ENCODE data around the gene HMBS.
A peak's percentile ranks its signal among the peaks of the same experiment; 100 is the strongest.

HMBS gene

DNA sequence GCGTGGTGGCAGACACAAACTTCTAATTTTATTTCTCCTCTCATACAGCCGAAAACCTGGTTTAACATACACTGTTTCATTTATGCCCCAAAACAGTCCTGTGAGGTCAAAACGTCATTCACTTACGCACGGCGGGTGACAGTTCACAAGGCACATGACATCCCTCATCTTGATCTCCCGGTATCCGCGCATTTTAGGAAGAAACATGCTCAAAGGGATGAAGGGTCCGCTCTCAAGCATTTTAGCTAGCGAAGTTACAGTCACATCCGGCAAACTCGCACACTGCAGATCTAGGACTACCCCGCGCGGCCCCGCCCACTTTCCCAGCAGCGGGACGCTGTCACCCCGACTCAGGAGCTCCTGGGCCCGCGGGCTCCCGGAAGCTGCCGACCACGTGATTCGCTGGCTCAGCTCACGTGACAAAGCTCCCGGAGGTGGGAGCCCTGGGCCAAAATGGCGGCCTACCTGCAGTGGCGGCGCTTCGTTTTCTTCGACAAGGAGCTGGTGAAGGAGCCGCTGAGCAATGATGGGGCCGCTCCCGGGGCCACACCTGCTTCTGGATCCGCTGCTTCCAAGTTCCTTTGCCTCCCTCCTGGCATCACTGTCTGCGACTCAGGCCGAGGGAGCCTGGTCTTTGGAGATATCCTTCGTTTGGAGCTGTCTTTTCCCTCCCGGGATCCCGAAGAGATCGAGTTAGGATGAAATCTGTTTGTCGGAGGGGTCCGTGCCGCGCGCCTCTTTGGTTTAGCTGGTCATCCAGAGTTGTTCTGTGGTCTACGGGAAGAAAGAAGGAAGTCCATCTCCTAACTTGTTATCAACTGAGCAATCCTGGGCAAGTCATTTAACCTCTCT lies 17.1 kb upstream of the HMBS start, which contains the start of gene VPS11:
Gene VPS11, plus strand, starts transcription at position 448 of the 852 bp plus-strand sequence. Its CDS starts 6 bp downstream, at position 454.
- peak; percentile 91 to 98 for DNase-seq (ENCODE audit: extremely low read depth in 1 of 2, low read depth in 1 of 2)

DNA sequence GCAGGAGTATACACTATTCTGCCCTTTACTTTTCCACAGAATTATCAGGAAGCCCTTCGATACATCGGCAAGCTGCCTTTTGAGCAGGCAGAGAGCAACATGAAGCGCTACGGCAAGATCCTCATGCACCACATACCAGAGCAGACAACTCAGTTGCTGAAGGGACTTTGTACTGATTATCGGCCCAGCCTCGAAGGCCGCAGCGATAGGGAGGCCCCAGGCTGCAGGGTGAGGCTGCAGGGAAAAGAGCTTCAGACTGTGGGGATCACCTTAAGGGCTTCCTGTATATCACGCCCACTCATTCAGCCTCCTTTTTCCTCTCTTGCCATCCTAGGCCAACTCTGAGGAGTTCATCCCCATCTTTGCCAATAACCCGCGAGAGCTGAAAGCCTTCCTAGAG lies 6.8 kb upstream of the HMBS start:
- DNase-seq (ENCODE audit: extremely low read depth in 1 of 2, low read depth in 1 of 2): no peak

DNA sequence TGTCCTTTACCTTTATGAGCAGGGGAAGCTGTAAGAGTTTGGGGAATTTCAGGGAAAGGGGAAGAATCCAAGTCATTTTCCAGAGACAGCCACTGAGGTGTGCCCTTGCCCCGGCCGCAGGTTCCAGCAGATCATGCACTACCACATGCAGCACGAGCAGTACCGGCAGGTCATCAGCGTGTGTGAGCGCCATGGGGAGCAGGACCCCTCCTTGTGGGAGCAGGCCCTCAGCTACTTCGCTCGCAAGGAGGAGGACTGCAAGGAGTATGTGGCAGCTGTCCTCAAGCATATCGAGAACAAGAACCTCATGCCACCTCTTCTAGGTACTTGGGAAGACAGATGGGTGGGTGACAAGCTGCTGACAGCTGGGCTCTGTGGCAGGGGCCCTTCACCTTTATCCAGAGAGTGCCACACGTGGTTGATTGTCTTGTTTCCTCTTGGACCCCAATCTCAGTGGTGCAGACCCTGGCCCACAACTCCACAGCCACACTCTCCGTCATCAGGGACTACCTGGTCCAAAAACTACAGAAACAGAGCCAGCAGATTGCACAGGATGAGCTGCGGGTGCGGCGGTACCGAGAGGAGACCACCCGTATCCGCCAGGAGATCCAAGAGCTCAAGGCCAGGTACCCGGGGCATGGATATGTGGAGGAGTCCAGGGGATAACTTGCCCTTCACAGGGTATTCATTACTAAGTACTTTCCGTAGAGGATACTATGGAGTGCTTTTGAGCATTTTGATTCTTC lies 5.8 kb upstream of the HMBS start:
- DNase-seq (ENCODE audit: extremely low read depth in 1 of 2, low read depth in 1 of 2): no peak

DNA sequence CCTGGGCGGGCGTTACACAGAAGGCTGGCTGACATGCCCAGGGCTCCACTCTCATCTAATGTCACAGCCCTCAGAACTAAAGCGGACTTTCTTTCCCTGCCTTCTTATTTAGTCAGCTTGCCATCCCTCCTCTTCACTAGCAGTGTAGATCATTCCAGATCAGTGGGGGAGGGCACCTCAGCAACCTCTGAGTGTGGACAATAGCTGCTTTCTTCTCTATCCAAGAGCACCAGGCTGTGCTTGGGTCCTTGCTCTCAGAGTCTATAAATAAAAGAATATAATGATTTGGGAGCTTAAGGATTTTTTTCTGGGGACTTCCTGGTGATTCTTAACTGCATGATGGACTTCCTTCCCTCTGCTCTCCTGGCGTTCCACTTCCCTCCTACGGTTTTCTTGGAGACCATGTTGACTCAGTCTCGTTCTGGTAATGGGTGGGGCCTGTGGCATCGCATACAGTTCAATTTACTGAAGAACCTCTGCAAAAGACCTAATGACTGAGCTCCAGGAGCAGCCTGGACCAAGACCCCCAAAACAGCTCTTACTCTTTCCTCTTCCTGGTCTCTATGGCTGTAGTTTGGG lies 2.9 kb upstream of the HMBS start:
- DNase-seq (ENCODE audit: extremely low read depth in 1 of 2, low read depth in 1 of 2): no peak

DNA sequence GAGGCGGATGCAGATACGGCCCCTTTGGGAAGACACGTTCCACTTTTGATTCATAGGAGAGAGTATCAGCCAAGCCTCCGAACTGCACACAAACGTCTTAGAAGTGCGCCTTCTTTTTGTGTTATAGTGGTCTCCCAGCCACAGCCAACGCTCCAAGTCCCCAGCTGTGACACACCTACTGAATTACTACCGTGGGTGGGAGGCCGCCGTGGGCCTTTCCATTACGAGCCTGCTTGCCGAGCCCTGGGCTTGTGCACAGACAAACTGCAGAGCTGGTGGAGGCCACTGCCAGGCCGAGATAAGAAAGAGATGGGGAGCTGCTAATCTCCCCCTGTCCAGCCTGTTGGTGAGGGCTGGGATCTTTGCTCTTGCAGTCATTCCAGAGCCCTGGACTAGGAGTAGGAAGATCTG lies 761 bp downstream of the HMBS start:
- DNase-seq (ENCODE audit: extremely low read depth in 1 of 2, low read depth in 1 of 2): peak in 1 of 2 donors; percentile 26

DNA sequence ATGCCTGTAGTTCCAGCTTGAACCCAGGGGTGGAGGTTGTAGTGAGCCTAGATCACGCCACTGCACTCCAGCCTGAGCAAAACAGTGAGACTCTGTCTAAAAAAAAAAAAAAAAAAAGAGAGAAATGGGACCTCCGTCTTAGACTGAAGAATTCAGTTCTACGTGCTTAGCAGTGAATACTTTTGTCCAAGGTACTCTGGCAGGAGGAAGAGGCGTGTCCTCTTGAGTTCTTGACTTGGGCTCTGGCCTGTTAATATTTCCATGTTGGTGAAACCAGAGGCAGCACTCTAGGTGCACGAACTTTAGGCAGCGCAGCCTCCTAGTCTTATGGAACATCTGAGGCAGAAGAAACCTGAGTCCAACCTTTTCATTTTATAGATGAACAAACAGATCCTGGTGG lies 2.4 kb downstream of the HMBS start:
- DNase-seq (ENCODE audit: extremely low read depth in 1 of 2, low read depth in 1 of 2): no peak

DNA sequence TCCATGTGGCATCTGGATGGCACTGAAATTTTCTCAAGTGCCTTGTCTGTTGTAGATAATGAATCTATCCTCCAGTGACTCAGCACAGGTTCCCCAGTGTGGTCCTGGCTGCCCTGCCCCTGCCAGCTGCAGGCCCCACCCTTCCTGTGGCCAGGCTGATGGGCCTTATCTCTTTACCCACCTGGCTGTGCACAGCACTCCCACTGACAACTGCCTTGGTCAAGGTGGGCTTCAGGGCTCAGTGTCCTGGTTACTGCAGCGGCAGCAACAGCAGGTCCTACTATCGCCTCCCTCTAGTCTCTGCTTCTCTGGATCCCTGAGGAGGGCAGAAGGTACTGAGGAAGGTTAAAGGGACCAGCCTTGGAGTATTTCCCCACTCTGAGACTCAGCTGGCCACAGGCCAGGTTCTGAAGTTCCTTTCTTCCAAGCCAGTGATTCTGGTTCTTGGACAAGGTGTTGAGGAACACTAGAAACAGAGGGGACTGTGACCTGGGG lies 3.1 kb downstream of the HMBS start:
- no peak for DNase-seq (ENCODE audit: extremely low read depth in 1 of 2, low read depth in 1 of 2)

DNA sequence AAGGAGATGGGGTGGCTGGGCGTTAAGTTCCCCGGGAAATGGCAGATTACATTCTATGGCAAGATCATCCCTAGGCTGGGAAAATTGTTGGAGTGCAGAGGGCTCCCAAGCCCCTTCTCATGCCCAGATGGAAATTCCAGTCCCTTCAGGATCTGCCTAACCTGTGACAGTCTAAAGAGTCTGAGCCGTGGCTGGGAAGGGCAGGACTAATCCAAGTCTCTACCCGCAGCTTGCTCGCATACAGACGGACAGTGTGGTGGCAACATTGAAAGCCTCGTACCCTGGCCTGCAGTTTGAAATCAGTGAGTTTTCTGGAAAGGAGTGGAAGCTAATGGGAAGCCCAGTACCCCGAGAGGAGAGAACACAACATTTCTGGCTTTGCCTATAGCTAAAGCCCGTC lies 3.7 kb downstream of the HMBS start:
- no peak for DNase-seq (ENCODE audit: extremely low read depth in 1 of 2, low read depth in 1 of 2)

DNA sequence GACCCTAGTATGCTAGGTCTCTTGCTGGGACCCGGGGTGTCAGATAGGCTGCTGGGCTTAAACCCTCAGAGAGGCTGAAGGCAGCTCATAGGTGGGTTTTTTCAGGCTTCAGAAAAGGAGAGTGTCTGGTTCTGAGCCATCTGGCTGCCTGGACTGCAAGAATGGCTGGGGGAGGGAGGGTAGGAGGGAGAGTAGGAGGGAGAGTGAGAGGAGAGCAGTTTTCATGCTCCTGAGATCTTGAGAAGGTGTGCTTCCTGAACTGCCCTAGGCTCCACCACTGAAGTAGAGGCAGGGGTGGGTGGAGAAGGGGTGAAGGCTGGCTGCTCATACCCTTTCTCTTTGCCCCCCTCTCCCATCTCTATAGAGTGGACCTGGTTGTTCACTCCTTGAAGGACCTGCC lies 4.6 kb downstream of the HMBS start:
- no peak for DNase-seq (ENCODE audit: extremely low read depth in 1 of 2, low read depth in 1 of 2)

DNA sequence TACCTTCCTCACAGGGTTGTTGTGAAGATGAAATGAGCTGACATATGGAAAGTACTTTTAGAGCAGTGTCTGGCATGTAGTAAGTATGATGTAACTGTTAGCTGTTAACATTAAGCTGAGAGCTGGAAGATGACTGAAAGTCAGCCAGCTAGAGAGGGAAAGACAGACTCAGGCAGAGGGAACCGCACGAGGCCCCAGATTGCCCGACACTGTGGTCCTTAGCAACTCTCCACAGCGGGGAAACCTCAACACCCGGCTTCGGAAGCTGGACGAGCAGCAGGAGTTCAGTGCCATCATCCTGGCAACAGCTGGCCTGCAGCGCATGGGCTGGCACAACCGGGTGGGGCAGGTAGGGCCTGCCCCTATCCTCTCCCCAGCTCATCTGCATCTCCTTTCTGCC lies 6.5 kb downstream of the HMBS start:
- DNase-seq (ENCODE audit: extremely low read depth in 1 of 2, low read depth in 1 of 2): no peak

DNA sequence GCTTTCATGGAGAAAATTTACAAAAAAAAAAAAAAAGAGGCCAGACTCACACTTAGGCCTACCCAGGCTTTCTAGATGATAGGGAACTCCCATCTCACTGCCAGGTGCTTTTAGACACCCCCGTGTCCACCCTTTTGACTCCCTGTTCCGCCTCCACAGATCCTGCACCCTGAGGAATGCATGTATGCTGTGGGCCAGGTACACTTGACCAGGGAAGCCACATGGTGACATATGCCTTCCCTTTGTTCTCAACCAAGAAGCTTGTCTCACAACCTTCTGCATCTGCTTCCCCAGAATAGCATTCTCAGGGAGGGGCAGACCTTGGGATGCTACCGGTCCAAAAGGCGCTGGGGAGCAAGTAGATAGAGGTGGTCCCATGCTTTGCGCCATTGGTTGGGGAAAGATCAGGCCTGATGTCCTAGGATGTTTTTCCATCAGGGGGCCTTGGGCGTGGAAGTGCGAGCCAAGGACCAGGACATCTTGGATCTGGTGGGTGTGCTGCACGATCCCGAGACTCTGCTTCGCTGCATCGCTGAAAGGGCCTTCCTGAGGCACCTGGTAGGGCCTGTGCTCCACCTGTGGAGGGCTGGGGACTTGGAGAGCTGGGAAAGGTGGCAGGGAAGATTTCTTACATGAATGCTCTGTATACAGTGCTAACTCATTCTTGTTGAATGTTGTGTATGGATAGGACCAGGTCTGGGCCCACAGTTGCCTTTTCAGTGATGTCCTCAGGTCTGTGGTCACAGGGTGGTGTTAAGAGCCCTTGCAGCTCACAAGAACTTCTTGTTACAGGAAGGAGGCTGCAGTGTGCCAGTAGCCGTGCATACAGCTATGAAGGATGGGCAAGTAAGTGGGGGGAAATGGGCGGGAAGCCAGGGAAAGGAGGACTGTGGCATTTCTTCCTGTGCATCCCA lies 7.5 kb downstream of the HMBS start:
- DNase-seq (ENCODE audit: extremely low read depth in 1 of 2, low read depth in 1 of 2): no peak

DNA sequence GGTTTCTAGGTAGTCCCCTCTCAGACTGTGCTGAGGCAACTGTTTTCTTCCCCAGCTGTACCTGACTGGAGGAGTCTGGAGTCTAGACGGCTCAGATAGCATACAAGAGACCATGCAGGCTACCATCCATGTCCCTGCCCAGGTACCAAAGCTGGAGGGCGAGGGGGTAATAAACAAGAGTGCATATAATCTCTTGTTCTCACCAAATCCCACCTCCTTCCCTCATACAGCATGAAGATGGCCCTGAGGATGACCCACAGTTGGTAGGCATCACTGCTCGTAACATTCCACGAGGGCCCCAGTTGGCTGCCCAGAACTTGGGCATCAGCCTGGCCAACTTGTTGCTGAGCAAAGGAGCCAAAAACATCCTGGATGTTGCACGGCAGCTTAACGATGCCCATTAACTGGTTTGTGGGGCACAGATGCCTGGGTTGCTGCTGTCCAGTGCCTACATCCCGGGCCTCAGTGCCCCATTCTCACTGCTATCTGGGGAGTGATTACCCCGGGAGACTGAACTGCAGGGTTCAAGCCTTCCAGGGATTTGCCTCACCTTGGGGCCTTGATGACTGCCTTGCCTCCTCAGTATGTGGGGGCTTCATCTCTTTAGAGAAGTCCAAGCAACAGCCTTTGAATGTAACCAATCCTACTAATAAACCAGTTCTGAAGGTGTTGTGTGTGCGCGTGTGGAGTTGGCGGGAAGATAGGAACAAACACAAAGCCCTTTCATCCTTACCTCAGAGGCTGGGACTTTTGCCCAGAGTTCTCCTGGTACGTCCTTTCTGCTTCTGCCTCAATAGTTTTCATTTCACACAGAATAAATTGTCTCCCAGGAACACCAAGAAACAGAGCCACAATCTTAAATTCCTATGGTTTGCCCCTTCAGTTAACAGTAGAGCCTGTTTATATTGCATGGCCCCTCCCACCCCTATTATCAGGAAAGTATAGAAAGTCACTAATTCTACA lies 8.5 kb downstream of the HMBS start:
- DNase-seq (ENCODE audit: extremely low read depth in 1 of 2, low read depth in 1 of 2): no peak

DNA sequence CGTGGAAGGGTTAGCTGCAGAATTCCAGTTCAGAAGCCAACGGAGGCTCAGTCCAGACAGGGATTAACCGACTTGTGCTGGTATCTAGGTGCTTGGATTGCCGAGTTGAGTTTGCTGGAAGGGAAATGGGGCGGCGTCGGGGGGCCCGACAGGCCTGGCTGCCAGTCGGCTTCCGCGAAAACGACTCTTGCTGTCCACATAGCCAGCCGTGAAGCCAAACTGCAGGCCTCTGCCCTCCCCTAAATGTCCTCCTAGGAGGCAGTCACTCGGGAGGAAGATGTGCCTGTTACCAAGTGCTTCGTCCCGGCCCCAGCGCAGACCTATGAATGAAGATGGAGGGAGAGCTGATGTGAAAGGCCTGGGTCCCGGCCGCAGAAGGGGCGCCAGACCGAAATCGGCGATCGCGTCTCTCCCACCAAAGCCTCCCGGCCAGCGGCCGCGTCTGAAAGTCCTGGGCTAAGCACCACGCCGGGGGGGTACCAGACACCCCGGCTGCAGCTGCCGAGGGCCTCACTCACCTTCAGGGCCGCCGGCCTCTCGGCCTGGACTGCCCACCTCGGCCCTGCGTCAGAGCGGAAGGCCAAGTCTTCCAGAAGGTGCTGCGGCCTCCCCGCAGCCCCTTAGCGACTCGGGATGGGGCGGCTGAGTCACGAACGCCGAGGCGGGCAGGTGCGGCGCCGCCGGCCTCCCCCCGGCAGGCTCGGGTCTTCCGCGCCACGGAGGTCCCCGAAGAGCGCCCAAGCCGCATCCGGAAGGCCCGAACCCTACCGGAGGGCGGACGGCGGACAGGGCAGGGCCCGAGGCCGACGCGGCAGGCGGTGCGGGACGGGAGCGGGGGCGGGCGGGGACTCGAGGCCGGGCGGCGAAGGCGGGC lies 9.5 kb downstream of the HMBS start:
- peak in 1 of 2 donors; percentile 31 for DNase-seq (ENCODE audit: extremely low read depth in 1 of 2, low read depth in 1 of 2)

DNA sequence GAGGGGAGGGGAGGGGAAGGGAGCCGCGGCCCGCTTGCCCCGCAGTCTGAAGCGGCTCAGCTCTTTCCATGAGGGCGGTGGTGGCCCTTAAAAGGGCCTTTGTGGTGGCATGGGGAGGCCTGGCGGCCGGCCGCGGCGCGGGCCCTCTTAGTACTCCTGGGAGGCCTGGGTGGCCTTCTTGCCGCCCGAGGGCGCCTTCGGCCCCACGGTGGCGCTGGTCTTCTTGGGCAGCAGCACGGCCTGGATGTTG lies 10.1 kb downstream of the HMBS start:
- DNase-seq (ENCODE audit: extremely low read depth in 1 of 2, low read depth in 1 of 2): no peak

DNA sequence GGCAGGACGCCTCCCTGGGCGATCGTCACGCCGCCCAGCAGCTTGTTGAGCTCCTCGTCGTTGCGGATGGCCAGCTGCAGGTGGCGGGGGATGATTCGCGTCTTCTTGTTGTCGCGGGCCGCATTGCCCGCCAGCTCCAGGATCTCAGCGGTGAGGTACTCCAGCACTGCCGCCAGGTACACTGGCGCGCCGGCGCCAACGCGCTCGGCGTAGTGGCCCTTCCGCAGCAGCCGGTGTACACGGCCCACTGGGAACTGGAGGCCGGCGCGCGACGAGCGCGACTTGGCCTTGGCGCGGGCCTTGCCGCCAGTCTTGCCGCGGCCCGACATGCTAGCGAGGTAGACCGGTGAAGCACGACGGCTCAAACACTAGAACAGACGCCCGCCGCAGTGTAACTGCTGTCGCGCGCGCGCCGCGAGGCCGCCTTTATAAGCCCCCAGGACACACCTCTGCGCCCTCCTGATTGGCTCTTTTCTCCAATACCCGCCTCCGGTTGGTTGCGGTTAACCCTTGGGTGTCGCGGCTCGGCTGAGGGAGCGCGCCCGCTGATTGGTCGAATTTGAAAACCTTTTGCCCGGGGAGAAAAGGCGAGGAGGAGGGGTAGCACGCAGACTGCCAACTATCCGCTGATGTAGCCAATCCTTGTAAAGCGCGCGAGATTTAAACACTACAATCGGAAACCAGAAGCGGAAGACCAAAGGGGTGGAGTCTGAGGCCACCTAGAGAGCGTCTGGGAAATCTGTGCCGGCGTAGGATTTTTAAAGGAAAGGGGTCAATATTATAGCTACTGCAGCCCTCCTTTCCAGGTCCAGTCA lies 10.6 kb downstream of the HMBS start:
- DNase-seq (ENCODE audit: extremely low read depth in 1 of 2, low read depth in 1 of 2): peak; percentile 97 to 99

DNA sequence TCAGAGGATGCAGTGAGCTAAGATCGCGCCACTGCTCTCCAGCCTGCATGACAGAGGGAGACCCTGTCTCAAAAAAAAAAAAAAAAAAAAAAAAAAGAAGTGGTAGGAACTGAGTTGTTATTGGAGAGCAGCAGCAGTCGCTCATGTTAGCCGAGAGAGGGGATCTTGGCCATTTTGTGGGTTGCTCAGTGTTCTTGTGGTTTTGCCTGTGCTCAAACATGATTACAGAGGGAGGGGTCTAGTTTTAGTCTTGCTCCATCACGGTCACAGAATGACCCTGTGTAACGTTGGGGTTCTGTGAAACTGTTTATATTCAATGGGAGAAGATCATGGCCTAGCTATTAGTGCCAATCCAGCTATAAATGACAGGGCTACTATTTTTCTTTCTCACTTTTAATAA lies 15.0 kb downstream of the HMBS start:
- no peak for DNase-seq (ENCODE audit: extremely low read depth in 1 of 2, low read depth in 1 of 2)

DNA sequence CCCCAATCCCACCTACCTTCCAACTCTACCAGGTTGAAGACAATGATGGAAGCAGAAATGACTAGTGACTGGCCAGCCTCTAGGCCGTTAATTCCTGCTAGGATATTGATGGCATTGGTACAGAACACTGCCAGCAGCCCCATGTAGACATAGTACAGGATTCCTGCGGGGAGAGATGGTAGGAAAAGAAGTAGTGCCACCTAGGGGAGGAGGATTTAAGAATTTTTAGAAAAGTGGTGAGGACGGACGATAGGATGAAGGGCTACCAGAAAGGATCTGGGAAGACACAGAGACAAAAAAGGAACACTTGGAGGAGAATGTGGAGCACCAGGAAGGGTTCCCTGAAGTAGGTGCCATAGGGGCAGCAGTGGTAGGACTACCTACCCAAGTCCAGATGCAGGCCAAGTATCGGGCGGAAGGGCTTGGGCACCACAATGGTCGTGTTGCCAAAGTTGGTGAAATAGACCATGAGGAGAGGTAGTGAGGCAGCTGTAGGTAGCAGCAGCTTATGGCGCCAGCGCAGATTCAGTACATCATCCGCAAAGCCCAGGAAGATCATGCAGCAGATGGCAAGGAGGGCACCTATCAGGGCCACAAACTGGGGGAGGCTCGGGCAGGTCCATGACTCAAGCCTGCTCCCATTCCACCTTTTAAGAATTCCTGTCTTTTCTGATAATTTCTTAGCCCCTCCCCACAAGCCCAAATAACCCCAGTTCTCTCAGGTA lies 15.7 kb downstream of the HMBS start:
- DNase-seq (ENCODE audit: extremely low read depth in 1 of 2, low read depth in 1 of 2): no peak

Data from activated CD8-positive, alpha-beta memory T cell treated with anti-CD3 and anti-CD28 coated beads for 1 hour (primary cell).